Measurements from ENCODE around the gene TNIK. TPM values are rescaled to one million over a fixed set of nuclear protein-coding genes. Genes with fewer than 3 reads are reported as not detected.

The TNIK gene
- total RNA-seq, 2 donors from 2014 or later: 9.0 to 11.6 TPM

DNA sequence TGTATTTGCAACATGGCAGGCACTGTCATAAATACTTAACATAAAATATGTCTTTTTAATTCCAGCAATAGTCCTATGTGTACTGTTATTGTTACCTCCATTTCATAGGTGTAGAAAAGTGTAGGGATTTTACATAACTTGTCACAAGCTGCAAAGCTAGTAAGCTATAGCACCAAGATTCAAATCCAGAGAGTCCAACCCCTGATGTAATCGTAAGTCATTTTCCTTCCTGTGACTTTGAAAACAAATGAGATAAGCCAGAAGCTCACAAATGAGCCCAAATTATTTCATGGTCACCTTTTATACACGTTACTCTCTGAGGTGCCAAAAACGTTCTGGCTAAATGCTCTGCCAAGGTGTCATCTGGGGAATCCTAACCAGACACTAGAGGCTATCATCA lies 23.8 kb downstream of the TNIK start:
- H3K4me3 ChIP-seq: no peak overlapping the region
- no peak overlapping the region for H3K27ac ChIP-seq
- H3K4me1 ChIP-seq: no peaks in the 10 kb centered on the region
- peaks cover 0 to 5% of the 10 kb centered on the region in 2 donors for H3K9me3 ChIP-seq
- TF ChIP-seq, protein P1, sequence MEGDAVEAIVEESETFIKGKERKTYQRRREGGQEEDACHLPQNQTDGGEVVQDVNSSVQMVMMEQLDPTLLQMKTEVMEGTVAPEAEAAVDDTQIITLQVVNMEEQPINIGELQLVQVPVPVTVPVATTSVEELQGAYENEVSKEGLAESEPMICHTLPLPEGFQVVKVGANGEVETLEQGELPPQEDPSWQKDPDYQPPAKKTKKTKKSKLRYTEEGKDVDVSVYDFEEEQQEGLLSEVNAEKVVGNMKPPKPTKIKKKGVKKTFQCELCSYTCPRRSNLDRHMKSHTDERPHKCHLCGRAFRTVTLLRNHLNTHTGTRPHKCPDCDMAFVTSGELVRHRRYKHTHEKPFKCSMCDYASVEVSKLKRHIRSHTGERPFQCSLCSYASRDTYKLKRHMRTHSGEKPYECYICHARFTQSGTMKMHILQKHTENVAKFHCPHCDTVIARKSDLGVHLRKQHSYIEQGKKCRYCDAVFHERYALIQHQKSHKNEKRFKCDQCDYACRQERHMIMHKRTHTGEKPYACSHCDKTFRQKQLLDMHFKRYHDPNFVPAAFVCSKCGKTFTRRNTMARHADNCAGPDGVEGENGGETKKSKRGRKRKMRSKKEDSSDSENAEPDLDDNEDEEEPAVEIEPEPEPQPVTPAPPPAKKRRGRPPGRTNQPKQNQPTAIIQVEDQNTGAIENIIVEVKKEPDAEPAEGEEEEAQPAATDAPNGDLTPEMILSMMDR (IDR thresholded peaks at IDR 0.05): no peak
- no peaks in the 10 kb centered on the region for H3K36me3 ChIP-seq
- no peaks in the 10 kb centered on the region for H3K27me3 ChIP-seq
- no peak for DNase-seq (ENCODE audit: low spot score)

DNA sequence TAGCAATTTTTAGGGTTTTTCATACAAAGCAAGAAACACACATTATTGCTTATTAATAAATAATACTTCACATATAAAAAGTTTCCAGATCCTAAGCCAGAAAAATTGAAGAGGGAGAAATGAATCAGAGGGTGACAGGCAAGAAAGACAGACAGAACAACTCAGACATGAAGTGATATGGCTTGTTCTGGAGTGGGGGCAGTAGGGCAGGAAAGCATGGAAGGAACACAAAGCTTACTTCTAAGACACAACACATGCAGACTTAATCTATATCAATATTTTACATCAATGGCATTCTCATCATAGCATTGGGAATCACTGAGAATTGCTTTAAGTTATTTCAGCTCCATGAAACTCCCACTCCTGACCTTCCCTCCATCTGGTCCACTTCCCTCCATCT lies 24.4 kb downstream of the TNIK start:
- H3K4me3 ChIP-seq: no peak overlapping the region
- H3K27me3 ChIP-seq: no peaks in the 10 kb centered on the region
- TF ChIP-seq, protein P1 (IDR thresholded peaks at IDR 0.05): no peak
- no peak overlapping the region for H3K27ac ChIP-seq
- DNase-seq (ENCODE audit: low spot score): no peak
- H3K9me3 ChIP-seq: peaks cover 0 to 5% of the 10 kb centered on the region in 2 donors
- H3K36me3 ChIP-seq: no peaks in the 10 kb centered on the region
- H3K4me1 ChIP-seq: no peaks in the 10 kb centered on the region

DNA sequence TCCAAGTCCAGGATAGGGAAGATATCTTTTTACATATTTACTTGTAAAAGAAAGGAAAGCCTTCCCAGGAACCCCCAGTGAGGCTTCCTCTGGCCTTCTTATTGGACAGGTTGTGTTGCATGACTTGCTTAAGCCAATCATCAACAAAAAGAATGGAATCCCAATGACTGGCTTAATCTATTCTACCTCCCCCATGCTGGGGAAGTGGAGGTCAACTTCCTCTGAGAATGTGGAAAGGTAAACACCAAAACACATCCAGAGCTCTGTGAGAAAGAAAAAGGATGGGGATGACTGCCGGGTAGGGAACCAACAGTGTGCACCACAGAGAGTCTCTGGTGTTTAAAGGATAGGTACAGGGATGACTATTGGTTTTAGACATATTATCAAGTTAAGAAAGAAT lies 25.1 kb downstream of the TNIK start:
- no peaks in the 10 kb centered on the region for H3K27me3 ChIP-seq
- H3K36me3 ChIP-seq: no peaks in the 10 kb centered on the region
- H3K4me3 ChIP-seq: no peak overlapping the region
- peaks cover 0 to 5% of the 10 kb centered on the region in 2 donors for H3K9me3 ChIP-seq
- no peaks in the 10 kb centered on the region for H3K4me1 ChIP-seq
- H3K27ac ChIP-seq: no peak overlapping the region
- DNase-seq (ENCODE audit: low spot score): no peak
- TF ChIP-seq, protein P1 (IDR thresholded peaks at IDR 0.05): no peak

DNA sequence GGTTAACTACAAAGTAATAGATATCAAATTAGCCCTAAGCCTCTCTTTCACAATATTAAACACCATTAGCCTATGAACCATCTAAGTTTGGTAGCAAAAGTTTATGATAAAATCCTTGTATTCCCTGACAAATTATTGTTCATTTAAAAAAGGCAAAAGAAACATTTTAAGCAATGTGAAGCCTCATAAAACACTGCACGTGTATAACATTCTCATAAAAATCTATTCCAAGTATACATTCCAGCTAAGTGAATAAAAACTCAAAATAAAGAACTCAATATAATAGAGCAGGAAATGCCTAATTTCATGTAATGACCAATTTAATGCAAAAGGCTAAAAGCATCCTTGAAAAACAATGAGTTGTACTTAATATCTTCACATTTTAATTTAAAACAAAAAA lies 27.7 kb downstream of the TNIK start:
- TF ChIP-seq, protein P1 (IDR thresholded peaks at IDR 0.05): no peak
- no peak overlapping the region for H3K27ac ChIP-seq
- peaks cover 0 to 5% of the 10 kb centered on the region in 2 donors for H3K9me3 ChIP-seq
- DNase-seq (ENCODE audit: low spot score): no peak
- no peaks in the 10 kb centered on the region for H3K4me1 ChIP-seq
- H3K4me3 ChIP-seq: no peak overlapping the region
- H3K36me3 ChIP-seq: no peaks in the 10 kb centered on the region
- no peaks in the 10 kb centered on the region for H3K27me3 ChIP-seq

DNA sequence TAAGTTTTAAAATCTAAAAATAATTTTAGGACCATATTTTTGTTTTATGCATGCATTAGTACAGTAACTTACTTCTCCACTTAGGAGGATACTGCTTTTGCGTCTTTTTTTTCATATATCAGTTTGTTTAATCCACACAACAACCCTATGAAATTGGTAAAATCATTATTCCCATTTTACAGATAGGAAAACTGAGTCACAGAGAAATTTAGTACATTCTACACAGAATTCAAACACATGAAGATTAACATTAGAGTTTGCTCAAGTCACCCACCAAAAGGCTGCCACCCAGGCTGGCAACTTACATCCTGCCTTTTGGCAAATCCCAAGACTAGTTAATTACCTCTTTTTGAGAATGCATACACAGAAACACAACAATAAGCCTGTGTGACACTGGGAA lies 28.7 kb downstream of the TNIK start:
- no peak for DNase-seq (ENCODE audit: low spot score)
- H3K36me3 ChIP-seq: no peaks in the 10 kb centered on the region
- H3K4me1 ChIP-seq: no peaks in the 10 kb centered on the region
- no peaks in the 10 kb centered on the region for H3K27me3 ChIP-seq
- peaks cover 0 to 5% of the 10 kb centered on the region in 2 donors for H3K9me3 ChIP-seq
- TF ChIP-seq, protein P1 (IDR thresholded peaks at IDR 0.05): no peak
- H3K4me3 ChIP-seq: no peak overlapping the region
- no peak overlapping the region for H3K27ac ChIP-seq

DNA sequence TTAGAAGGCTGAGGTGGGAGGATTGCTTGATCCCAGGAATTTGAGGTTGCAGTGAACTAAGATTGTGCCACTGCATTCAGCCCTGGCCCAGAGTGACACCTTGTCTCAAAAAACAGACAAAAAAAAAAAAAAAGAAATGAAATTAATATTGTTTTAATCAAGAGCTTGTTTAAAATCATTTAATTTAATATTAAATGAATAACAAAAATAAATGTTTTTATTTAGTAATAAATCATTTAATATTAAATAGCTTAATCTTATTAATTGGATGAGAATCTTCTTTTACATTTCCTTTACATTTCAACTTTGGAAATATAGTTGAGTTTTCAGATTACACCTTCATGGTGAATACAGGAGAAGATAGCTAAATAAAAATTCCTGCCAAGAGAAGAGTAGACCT lies 29.7 kb downstream of the TNIK start:
- Histone ChIP-seq H3K27me3 (no peaks in the 10 kb centered on the region), H3K4me3 (no peak overlapping the region)

More for the DNA sequence above, 29.7 kb downstream of the TNIK start:
- H3K9me3 ChIP-seq: peaks cover 0 to 5% of the 10 kb centered on the region in 2 donors
- H3K36me3 ChIP-seq: no peaks in the 10 kb centered on the region
- H3K27ac ChIP-seq: no peak overlapping the region
- DNase-seq (ENCODE audit: low spot score): no peak
- H3K4me1 ChIP-seq: no peaks in the 10 kb centered on the region
- TF ChIP-seq, protein P1 (IDR thresholded peaks at IDR 0.05): no peak

Measured in right atrium auricular region (tissue), 2 donors.